Activated CD4-positive, CD25-positive, alpha-beta regulatory T cell treated with anti-CD3 and anti-CD28 coated beads, Interleukin-2, amount 50 U/mL, for 24 hours (primary cell): ENCODE data around the gene WLS.
"Not testable (repeated sequence)": the region's sequence is repeated elsewhere in the genome, so short reads cannot be mapped to it uniquely, and the experiment has no call there.

ENCODE experiments used
- ATAC-seq, 2 donors: fragments of 150-1000 bp; cut with Tn5 transposase; one replicate each; pipeline ENCODE4 v1.10.0; 2021; ENCODE audit warnings: mild to moderate bottlenecking in 1 of 2, moderate library complexity in 1 of 2

Gene WLS

GRCh38 chr1:68198752-68199151, 33.6 kb downstream of the WLS start:
- ATAC-seq: no peak

- ATAC-seq: no peak
Observed at GRCh38 chr1:68197891-68198290, 34.4 kb downstream of the WLS start.

DNA sequence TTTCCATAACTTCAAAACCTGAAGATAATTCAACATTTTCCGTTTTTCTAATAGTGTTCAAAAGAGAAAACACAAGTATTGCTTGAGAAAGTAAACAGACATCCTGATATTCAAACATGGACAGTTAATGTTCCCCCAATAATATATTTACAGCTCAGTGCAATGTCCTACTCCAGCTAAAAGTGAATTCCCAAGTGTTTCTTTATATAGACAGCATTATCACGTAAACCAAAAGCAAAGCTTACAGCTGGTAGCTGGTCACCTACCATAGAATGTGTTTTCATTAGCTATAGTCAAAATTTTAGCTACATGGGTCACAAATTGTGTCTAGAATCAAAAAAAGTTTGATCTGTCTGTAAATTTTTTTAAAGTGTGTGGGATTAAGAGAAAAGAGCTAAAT, 34.9 kb downstream of the WLS start:
- ATAC-seq: no peak

DNA sequence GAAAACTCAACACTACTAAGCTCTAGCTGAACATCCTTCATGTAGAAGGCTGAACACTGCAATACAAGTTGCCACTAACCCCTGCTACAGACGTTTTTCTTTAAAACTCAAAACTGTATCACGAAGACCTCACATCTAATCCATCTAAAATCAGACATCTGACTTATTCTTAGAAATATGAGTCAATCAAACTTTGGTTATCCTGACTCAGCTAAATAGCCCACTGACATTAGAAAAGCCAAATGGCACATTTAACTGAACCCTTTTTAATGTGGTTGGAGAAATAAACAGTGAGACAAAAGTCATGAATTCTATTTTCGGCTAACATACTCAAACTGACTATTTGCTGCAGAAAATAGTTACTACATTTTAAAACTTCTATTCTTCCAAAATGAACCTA, 35.6 kb downstream of the WLS start:
- no peak for ATAC-seq

GRCh38 chr1:68191717-68192116, 40.6 kb downstream of the WLS start:
- ATAC-seq: no peak

- ATAC-seq: no peak
Observed at GRCh38 chr1:68188644-68189340, 43.5 kb downstream of the WLS start.

- no peak for ATAC-seq
Observed at GRCh38 chr1:68188060-68188538, 44.2 kb downstream of the WLS start.

DNA sequence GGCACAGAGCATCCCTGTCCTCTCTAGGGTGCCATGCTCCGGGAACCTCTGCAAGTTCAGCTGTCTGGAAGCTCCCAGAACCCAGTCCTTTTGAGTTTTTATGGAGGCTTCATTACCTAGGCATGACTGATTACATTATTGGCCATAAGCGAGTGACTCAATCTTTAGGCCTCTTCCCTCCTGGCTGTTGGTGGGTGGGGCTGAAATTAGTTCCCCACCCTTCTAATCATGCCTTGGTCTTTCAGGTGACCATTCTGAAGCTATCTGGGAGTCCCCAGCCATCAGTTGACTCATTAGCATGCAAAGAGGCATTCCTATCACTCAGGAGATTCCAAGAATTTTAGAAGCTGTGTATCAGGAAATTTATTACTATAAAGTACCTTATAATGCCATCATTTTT, 46.6 kb downstream of the WLS start:
- ATAC-seq: no peak

GRCh38 chr1:68183895-68184294, 48.4 kb downstream of the WLS start:
- ATAC-seq: no peak

- no peak for ATAC-seq
Observed at GRCh38 chr1:68181165-68181556, 51.2 kb downstream of the WLS start.

DNA sequence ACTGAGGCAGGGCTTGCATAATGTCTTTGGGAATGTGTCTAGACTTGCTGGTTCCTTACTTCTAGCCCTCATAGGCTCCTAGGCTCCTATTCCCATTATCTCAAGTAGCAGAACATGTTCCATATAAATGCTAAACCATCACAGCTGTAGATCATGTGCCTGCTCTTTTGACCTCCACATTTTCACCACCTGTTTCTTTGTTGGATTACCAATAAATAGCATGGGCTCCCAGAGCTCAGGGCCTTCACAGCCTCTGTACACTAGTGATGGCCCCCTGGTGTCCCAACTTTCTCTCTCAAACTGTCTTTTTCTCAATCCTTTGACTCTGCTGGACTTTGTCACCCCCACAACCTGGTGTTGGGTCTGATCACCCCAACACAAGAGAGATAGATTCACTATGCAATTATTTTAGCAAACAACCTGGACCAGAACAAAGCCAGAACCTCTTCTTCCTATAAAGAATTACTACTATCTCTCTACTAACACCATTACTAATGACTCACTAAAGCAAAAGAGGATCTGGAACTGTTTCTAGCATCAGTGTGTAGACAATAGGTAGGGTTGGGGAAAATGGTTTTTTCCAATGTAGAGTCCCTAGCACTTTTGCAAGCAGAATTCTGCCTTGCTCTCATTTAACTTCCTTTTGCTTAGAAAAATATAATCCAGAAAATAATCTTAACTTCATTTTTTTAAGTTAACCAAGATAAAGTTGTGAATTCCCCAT, 51.7 kb downstream of the WLS start:
- no peak for ATAC-seq

DNA sequence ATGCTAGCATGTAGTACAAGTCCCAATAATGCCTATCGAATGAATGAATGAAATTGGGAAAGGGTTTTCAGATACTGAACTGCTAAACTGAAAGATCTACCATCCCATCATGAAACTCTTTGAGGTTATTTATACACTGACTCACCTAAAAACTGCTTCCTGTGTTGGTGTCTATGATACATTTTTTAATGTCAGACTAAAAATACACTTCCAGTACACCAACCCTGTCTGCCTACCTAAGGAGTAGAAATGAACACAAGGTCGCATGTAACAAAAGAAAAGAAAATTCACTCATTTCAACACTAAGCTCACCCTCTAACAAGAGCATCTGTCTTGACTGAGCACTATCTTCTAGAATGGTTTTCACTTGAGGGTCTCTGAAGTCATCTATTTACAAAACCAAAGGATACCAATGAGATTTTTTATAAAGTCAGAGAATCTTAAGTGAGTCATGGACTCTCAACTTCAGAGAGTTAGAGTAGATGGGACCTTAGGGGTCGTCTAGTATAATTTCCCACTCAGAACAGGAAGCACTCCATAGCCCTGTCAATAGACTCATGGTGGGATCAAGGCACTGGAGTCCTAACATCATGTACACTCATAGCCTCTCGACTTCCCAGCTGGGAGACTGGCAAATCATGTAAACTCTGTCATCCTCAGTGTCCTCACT, 53.4 kb downstream of the WLS start:
- peak in 1 of 2 donors; percentile 43 for ATAC-seq

DNA sequence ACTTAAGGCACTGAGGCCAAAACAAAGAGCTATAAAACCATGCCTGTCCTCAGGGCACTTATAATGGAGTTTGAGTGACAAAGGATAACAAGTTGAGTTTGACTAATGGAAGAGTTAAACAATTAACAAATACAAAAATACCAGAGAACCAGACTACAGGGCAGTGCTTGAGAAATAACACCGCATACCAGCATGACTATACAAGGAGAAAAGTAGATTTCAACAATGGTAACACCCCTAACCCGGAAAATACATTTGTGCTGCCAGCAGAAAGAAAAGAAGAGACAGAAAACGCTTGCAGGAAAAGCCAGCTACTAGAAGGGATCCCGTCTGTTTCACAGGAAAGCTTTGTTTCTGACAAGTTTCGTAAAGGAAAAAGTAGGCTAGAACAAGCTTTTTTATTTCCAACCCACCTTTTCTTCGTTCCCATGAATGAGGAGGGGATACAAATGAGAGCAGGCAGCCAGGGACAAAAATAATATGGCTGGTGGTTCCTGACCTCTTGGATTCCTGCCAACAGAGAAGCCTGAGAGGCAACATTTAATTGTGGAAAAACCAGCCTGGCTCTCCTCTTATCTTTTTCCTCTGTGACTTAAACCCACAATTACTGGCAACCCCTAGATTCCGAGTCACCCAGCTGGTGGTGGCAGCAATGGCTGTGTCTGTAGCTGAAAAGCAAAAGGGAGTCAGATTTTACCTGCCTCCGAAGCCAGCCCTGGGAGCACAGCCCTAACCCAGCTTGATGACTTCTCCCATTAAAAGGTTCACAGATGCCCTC, 56.5 kb downstream of the WLS start:
- no peak for ATAC-seq

DNA sequence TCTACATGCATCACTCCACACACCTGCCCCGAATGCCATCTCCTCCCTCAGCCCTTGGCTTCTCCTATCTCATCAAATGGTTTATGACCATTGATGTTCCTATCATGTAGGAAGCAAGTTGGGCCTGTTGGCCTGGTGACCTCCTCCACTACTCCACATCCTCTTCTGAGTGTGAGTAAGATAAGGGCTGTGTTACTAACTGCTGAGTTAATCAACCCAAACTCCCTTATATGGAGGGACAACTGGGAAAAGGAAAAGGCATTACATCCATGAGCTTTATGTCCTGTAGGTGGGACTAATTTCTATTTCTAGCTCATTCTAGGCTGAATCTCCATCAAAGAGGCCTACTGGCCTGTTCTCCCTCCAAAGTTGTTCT, 57.6 kb downstream of the WLS start:
- no peak for ATAC-seq

DNA sequence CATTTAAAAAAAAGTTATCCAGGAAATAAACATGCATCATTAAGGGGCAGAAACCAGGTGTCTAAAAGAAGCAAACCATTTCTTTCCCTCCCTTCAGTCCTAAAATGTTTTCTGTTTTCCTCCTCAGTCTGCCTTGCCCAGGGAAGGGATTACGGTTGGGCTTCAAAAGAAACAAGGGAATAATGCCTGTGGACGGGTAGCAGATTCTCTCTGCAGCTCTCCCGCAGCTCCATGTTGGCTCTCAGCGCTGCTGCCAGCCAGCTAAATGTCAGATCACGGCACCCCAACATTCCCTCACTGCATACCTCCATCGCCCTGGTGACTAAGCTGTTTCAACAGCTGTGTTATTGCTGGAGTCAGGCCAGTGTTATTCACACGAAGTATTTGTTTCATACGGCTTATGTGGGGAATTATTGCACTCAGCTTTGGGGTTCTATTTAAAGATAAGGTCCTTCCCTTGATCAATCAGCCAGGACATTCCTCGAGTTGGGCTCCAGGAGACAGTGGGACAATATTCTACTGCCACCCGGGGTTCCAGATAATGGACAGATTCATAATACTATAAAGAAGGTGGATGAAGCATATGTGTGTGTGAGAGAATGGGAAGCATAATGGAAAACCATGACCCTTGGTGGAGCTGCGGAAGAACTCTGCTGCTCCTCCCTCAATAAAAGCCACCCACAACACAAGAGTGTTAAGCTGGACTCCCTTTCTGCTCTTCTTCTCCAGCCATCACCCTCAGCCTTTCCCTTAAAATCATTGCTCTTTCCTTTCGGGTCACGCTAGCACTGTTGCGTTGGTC, 58.2 kb downstream of the WLS start:
- ATAC-seq: no peak

DNA sequence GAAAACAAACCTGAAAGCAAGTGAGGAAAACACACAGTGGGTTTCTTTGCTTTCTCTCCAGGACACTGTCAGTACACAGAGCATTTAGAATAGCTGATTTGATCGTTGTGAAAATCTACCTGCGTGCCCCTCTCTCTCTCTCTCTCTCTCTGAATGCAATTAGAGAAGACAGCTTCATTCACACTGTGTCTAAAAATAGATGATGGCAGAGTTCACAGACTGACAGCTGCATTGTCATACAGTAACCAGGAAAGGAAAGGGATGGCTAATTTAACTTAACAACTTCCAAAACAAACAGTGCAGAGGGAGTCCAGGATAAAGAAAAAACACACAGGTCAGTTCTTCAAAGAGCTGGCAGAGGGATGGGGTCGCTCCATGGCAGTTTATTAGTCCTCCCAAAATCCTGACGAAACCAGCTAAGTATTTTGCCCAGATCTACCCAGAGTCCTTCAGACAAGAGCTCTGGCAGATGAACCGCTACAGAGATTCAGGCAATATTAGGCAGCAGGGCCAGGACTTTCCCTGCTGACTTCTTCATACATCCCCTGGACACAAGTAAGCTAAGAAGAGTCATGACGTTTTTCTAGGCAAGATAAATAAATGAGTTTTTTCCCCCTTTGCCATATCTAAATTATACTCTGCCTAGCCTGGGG, 58.9 kb downstream of the WLS start:
- no peak for ATAC-seq

- ATAC-seq: not testable (repeated sequence)
Observed at GRCh38 chr1:68171795-68172194, 60.5 kb downstream of the WLS start.

GRCh38 chr1:68168545-68169171, 63.7 kb downstream of the WLS start:
- no peak for ATAC-seq

DNA sequence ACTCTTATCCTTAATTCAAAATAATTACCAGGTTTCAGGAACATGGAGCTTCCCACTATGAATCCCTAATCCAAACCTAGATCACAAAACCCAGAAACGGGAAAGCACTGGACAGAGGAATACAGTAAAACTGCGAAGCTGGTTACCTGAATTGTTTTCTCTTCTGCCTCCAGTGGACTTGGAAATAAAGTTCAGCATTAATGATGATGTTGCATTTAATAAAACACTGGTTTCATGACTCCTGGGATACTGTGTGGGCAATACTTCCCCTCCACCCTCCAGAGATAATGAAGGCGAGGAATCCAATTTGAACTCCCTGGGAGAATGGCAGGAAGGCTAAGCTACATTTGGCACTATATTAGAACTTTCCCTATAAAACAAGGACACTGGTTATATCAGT, 65.1 kb downstream of the WLS start:
- no peak for ATAC-seq

- no peak for ATAC-seq
Observed at GRCh38 chr1:68166348-68166747, 66.0 kb downstream of the WLS start.

- ATAC-seq: no peak
Observed at GRCh38 chr1:68165665-68166064, 66.7 kb downstream of the WLS start.
